RWPE1 (cell line): ENCODE data around the gene LRCH1.

ENCODE experiments used
- CTCF ChIA-PET: fragments of 350-600 bp; sonication (Branson Sonifier 250); formaldehyde crosslinking; extraction: SDS; loops from one replicate; lab custom pipeline; 2021; lab: Yijun Ruan, JAX
- POLR2A ChIA-PET: fragments of 400-600 bp; formaldehyde crosslinking; extraction: SDS; loops from one replicate; lab custom pipeline; 2020; ENCODE audit warnings: antibody characterized with exemption; ENCODE audit not compliant: low non-redundant PET; lab: Yijun Ruan, JAX
- DNase-seq: peaks from one replicate; pipeline ENCODE4 v3.0.0; 2012; ENCODE audit warnings: low spot score
- H3K27ac ChIP-seq: fragments of 450-650 bp; 2 replicates; pipeline ENCODE4 v1.5.1; 2017
- TF ChIP-seq, protein P1 (sequence below): fragments of 450-650 bp; conservative IDR thresholded peaks from 2 replicates; pipeline ENCODE4 v1.5.1; 2017; ENCODE audit warnings: low read depth, mild to moderate bottlenecking

The LRCH1 gene

GRCh38 chr13:46535002-46535401, 18.0 kb upstream of the LRCH1 start:
- TF ChIP-seq, protein P1, sequence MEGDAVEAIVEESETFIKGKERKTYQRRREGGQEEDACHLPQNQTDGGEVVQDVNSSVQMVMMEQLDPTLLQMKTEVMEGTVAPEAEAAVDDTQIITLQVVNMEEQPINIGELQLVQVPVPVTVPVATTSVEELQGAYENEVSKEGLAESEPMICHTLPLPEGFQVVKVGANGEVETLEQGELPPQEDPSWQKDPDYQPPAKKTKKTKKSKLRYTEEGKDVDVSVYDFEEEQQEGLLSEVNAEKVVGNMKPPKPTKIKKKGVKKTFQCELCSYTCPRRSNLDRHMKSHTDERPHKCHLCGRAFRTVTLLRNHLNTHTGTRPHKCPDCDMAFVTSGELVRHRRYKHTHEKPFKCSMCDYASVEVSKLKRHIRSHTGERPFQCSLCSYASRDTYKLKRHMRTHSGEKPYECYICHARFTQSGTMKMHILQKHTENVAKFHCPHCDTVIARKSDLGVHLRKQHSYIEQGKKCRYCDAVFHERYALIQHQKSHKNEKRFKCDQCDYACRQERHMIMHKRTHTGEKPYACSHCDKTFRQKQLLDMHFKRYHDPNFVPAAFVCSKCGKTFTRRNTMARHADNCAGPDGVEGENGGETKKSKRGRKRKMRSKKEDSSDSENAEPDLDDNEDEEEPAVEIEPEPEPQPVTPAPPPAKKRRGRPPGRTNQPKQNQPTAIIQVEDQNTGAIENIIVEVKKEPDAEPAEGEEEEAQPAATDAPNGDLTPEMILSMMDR: no peak
- no peak for DNase-seq
- POLR2A ChIA-PET: no interaction called here
- no peak overlapping the region for H3K27ac ChIP-seq
- CTCF ChIA-PET: interaction anchor here (0.8 kb wide), 1 partner anchor 12 kb away, joined by 5 read pairs; no protein-coding TSS in a partner anchor

- H3K27ac ChIP-seq: no peak overlapping the region
- TF ChIP-seq, protein P1: no peak
- DNase-seq: no peak
- CTCF ChIA-PET: interaction anchor here (0.6 kb wide), 1 partner anchor 14 kb away, joined by 3 read pairs; no protein-coding TSS in a partner anchor
- POLR2A ChIA-PET: no interaction called here
Measured at GRCh38 chr13:46535825-46536224, 17.1 kb upstream of the LRCH1 start.

DNA sequence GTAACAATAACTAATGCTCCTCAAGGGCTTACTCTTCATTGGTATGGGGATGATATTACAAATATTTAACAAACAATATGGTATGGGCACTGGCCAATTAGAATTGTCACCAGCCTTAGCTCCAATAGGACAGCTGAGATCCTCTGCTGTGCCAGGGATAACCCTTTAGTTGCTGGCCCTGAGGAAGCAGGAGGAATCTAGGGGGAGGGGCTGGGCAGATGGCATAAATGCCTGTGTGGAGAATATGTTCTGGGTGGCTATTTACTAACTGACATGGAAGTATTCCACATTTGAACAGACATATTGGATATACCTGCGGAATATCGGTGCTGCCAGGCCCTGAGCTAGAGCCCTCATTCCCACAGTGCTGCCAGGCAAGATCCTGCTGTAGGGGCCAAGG, 16.6 kb upstream of the LRCH1 start:
- TF ChIP-seq, protein P1: no peak
- CTCF ChIA-PET: interaction anchor here (0.6 kb wide), 2 partner anchors 13 to 1582 kb away, joined by 3 read pairs; no protein-coding TSS in a partner anchor
- H3K27ac ChIP-seq: no peak overlapping the region
- POLR2A ChIA-PET: no interaction called here
- DNase-seq: no peak

GRCh38 chr13:46539231-46539630, 13.7 kb upstream of the LRCH1 start:
- no peak for DNase-seq
- ChIA-PET CTCF (interaction anchor here (0.6 kb wide), 1 partner anchor 696 kb away, joined by 3 read pairs; no protein-coding TSS in a partner anchor), POLR2A (no interaction called here)
- TF ChIP-seq, protein P1: no peak
- H3K27ac ChIP-seq: no peak overlapping the region

DNA sequence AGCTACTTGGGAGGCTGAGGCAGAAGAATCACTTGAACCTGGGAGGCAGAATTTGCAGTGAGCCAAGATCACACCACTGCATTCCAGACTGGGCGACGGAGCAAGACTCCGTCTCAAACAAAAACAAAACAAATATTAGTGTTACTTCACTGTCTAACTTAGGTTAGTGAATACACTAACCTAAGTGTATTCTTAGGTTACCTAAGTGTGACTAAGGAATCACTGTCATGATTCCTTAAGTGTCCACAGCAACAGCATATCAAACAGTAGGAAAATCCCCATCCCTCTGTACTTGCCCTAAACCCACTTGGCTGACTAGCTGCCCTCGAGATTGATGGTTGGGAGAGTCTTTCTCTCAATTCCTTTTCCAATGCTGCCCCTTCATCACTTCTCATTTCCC, 11.8 kb upstream of the LRCH1 start:
- CTCF ChIA-PET: interaction anchor here (0.6 kb wide), 1 partner anchor 179 kb away, joined by 3 read pairs; no protein-coding TSS in a partner anchor
- H3K27ac ChIP-seq: no peak overlapping the region
- TF ChIP-seq, protein P1: no peak
- POLR2A ChIA-PET: no interaction called here
- no peak for DNase-seq

GRCh38 chr13:46542833-46543232, 10.1 kb upstream of the LRCH1 start:
- CTCF ChIA-PET: no interaction called here
- TF ChIP-seq, protein P1: no peak
- no peak for DNase-seq
- H3K27ac ChIP-seq: no peak overlapping the region
- POLR2A ChIA-PET: no interaction called here
